Measurements from ENCODE around the gene GFPT2. TPM values are rescaled to one million over a fixed set of nuclear protein-coding genes. Genes with fewer than 3 reads are reported as not detected.

Gene GFPT2
- total and polyA plus RNA-seq, 2 of the 4 experiments (the other 2 are of a cell fraction) = 20.3 to 20.8 TPM

DNA sequence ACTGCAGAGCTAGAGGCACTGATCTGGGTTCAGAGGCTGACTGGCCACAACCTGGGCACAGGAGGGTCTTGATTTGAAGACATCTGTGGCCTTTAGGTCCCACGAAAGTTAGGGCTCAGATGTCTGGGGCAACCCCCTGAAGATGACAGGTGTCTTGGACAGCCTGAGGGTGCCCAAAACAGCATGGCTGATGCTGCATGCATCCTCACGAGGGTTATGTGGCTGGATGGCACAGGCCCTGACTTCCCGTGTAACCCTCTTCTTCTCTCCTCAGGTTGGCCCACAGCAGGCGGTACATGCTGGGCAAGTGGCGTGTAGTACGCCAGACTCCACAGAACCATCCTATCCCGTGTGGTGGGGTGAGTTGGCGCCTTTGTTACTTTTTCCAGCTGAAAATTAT, 29.8 kb upstream of the GFPT2 start:
- CTCF ChIA-PET = no interaction called here

More for the DNA sequence above, 29.8 kb upstream of the GFPT2 start:
- H3K14ac ChIP-seq (replicated peaks; ENCODE audit: low read depth, low read length) = no peak overlapping the region
- no peaks in the 10 kb centered on the region for H4K20me1 ChIP-seq (ENCODE audit: insufficient read depth, low read length)
- DNase-seq = no peak
- H3K4me3 ChIP-seq (ENCODE audit: insufficient read depth, low read depth, low read length) = no peak overlapping the region
- H2AFZ ChIP-seq (replicated peaks; ENCODE audit: low read length, poor library complexity) = no peak overlapping the region
- no peak for ATAC-seq (ENCODE audit: low read depth)
- no peak overlapping the region for H2BK15ac ChIP-seq (ENCODE audit: low read depth, low read length)
- no peak overlapping the region for H2BK5ac ChIP-seq (ENCODE audit: low read depth, low read length, poor library complexity, severe bottlenecking)
- H2AK9ac ChIP-seq (replicated peaks; ENCODE audit: low read depth, low read length, poor library complexity) = no peak overlapping the region
- H4K5ac ChIP-seq (ENCODE audit: low read depth, low read length) = no peak overlapping the region
- no peaks in the 10 kb centered on the region for H3K4me1 ChIP-seq (ENCODE audit: control insufficient read depth, insufficient read depth, low read length)
- H3K23ac ChIP-seq (ENCODE audit: low read depth, low read length) = no peak overlapping the region
- H3K79me1 ChIP-seq (ENCODE audit: low read depth in 1 of 2, low read length in 2 of 2) = no peaks in the 10 kb centered on the region
- BruUV-seq (replicated peaks) = no TSS peak
- H3K9me1 ChIP-seq (ENCODE audit: insufficient read depth, low read length) = no peaks in the 10 kb centered on the region
- H4K8ac ChIP-seq (ENCODE audit: low read depth in 2 of 2, low read length in 2 of 2) = no peak overlapping the region
- H2AK5ac ChIP-seq (ENCODE audit: low read depth, low read length) = no peak overlapping the region
- TF ChIP-seq RFX5 (IDR thresholded peaks at IDR 0.05; ENCODE audit: low read depth, low read length) = no peak
- no peak for TF ChIP-seq SMC3 (IDR thresholded peaks at IDR 0.05; ENCODE audit: low read depth, low read length)
- no peak for TF ChIP-seq BHLHE40 (IDR thresholded peaks at IDR 0.05; ENCODE audit: low read depth, low read length)
- TF ChIP-seq NFE2L2 (IDR thresholded peaks at IDR 0.05; ENCODE audit: low read depth, low read length) = no peak
- TF ChIP-seq, protein P1, sequence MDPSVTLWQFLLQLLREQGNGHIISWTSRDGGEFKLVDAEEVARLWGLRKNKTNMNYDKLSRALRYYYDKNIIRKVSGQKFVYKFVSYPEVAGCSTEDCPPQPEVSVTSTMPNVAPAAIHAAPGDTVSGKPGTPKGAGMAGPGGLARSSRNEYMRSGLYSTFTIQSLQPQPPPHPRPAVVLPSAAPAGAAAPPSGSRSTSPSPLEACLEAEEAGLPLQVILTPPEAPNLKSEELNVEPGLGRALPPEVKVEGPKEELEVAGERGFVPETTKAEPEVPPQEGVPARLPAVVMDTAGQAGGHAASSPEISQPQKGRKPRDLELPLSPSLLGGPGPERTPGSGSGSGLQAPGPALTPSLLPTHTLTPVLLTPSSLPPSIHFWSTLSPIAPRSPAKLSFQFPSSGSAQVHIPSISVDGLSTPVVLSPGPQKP (IDR thresholded peaks at IDR 0.05; ENCODE audit: borderline replicate concordance, low read depth, low read length) = no peak
- TF ChIP-seq FOS (IDR thresholded peaks at IDR 0.05; ENCODE audit: low read depth, low read length) = no peak
- TF ChIP-seq CHD1 (IDR thresholded peaks at IDR 0.05; ENCODE audit: low read depth, low read length) = no peak
- TF ChIP-seq RCOR1 (IDR thresholded peaks at IDR 0.05; ENCODE audit: insufficient replicate concordance, low read length) = no peak
- TF ChIP-seq MXI1 (IDR thresholded peaks at IDR 0.05; ENCODE audit: borderline replicate concordance, low read depth, low read length) = no peak
- H3K4me2 ChIP-seq (ENCODE audit: low read depth, low read length) = no peak overlapping the region
- peaks cover 10% of the 10 kb centered on the region; the same call in 1 of the 2 replicates for H3K27me3 ChIP-seq (ENCODE audit: control insufficient read depth, insufficient read depth, low read length)
- H2BK120ac ChIP-seq (ENCODE audit: low read depth, low read length) = no peak overlapping the region
- H3K56ac ChIP-seq (ENCODE audit: extremely low read depth, insufficient read depth, low read length) = no peak overlapping the region
- intact Hi-C loops (cut with micrococcal nuclease) (no loop called here), dilution Hi-C loops (cut with HindIII; ENCODE audit: low sequenced_read_pairs, unreplicated experiment) (no loop called here), in situ Hi-C loops (cut with MboI; ENCODE audit: low sequenced_read_pairs) (no loop called here)
- no peaks in the 10 kb centered on the region for H3K36me3 ChIP-seq (ENCODE audit: control insufficient read depth, insufficient read depth, low read length)
- H3K9ac ChIP-seq (ENCODE audit: low read depth, low read length) = no peak overlapping the region
- H2BK20ac ChIP-seq (ENCODE audit: low read depth, low read length) = no peak overlapping the region
- H3K9me3 ChIP-seq (ENCODE audit: control insufficient read depth, insufficient read depth, low read length) = no peaks in the 10 kb centered on the region
- POLR2A ChIA-PET (ENCODE audit: unreplicated experiment) = no interaction called here
- H4K91ac ChIP-seq (ENCODE audit: insufficient read depth, low read depth, low read length) = no peak overlapping the region
- H3K18ac ChIP-seq (ENCODE audit: low read depth, low read length) = no peak overlapping the region
- WGBS, 2 experiments (ENCODE audit: extremely low coverage in 2 of 2, insufficient read length in 1 of 2) = 40% methylated on average over 1 of the region's 8 CpGs; no CpG with 5 or more reads in 1 of the 2 experiments
- H3K4ac ChIP-seq (ENCODE audit: low read depth, low read length) = no peak overlapping the region
- H3K27ac ChIP-seq (ENCODE audit: insufficient read depth, low read length) = no peak overlapping the region

Measured in IMR-90 (cell line).